Measurements from ENCODE around the gene LGR6.

Gene LGR6

GRCh38 chr1:202149566-202149965, 44.0 kb upstream of the LGR6 start:
- no peaks in the 10 kb centered on the region for H3K9me3 ChIP-seq (ENCODE audit: insufficient read depth, low read length)
- H3K4me3 ChIP-seq (ENCODE audit: insufficient read length, low read depth): no peak overlapping the region
- peaks cover 7% of the 10 kb centered on the region for H3K4me1 ChIP-seq (ENCODE audit: insufficient read depth, insufficient read length)
- no peak for TF ChIP-seq SUZ12 (IDR thresholded peaks at IDR 0.05; ENCODE audit: extremely low read depth, insufficient read depth, insufficient read length)
- no peak for TF ChIP-seq ZNF274 (IDR thresholded peaks at IDR 0.05; ENCODE audit: low read depth, low read length)
- TF ChIP-seq YY1 (IDR thresholded peaks at IDR 0.05; ENCODE audit: insufficient read depth, insufficient read length): no peak
- no peak for DNase-seq (ENCODE audit: low read depth, low spot score)
- no peaks in the 10 kb centered on the region for H3K36me3 ChIP-seq (ENCODE audit: insufficient read depth, insufficient read length, low read length)
- peaks cover 17% of the 10 kb centered on the region for H3K27me3 ChIP-seq (ENCODE audit: insufficient read depth, insufficient read length)
- no peak overlapping the region for H3K9ac ChIP-seq (ENCODE audit: insufficient read length, low read depth)

DNA sequence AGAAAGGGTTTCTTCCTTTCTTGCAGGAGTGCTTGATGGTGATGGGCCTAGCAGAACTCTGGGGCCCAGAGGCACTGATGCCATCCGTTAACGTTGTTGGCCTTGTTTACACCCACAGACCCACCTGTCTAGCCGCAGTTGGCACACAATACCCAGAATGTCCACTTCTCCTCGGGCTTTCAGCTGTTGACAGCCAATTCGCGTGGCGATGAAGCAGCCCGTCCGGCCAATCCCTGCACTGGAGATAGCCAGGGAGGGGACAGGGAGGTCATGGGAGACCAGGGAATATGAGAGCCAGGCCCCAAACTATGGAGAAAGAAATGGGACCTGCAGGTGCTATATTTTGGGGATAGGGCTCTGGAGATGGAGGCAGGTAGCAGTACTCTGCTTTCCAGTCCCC, 43.4 kb upstream of the LGR6 start:
- Histone ChIP-seq H3K36me3 (ENCODE audit: insufficient read depth, insufficient read length, low read length) (no peaks in the 10 kb centered on the region), H3K4me1 (ENCODE audit: insufficient read depth, insufficient read length) (peaks cover 7% of the 10 kb centered on the region), H3K4me3 (ENCODE audit: insufficient read length, low read depth) (no peak overlapping the region), H3K9ac (ENCODE audit: insufficient read length, low read depth) (no peak overlapping the region), H3K27me3 (ENCODE audit: insufficient read depth, insufficient read length) (peaks cover 12% of the 10 kb centered on the region), H3K9me3 (ENCODE audit: insufficient read depth, low read length) (no peaks in the 10 kb centered on the region)
- DNase-seq (ENCODE audit: low read depth, low spot score): no peak
- TF ChIP-seq ZNF274 (IDR thresholded peaks at IDR 0.05; ENCODE audit: low read depth, low read length) (no peak), SUZ12 (IDR thresholded peaks at IDR 0.05; ENCODE audit: extremely low read depth, insufficient read depth, insufficient read length) (no peak), YY1 (IDR thresholded peaks at IDR 0.05; ENCODE audit: insufficient read depth, insufficient read length) (no peak)

- no peaks in the 10 kb centered on the region for H3K36me3 ChIP-seq (ENCODE audit: insufficient read depth, insufficient read length, low read length)
- peaks cover 8% of the 10 kb centered on the region for H3K27me3 ChIP-seq (ENCODE audit: insufficient read depth, insufficient read length)
- no peak overlapping the region for H3K9ac ChIP-seq (ENCODE audit: insufficient read length, low read depth)
- DNase-seq (ENCODE audit: low read depth, low spot score): no peak
- H3K4me3 ChIP-seq (ENCODE audit: insufficient read length, low read depth): no peak overlapping the region
- H3K4me1 ChIP-seq (ENCODE audit: insufficient read depth, insufficient read length): peaks cover 7% of the 10 kb centered on the region
- TF ChIP-seq ZNF274 (IDR thresholded peaks at IDR 0.05; ENCODE audit: low read depth, low read length) (no peak), YY1 (IDR thresholded peaks at IDR 0.05; ENCODE audit: insufficient read depth, insufficient read length) (no peak), SUZ12 (IDR thresholded peaks at IDR 0.05; ENCODE audit: extremely low read depth, insufficient read depth, insufficient read length) (no peak)
- no peaks in the 10 kb centered on the region for H3K9me3 ChIP-seq (ENCODE audit: insufficient read depth, low read length)
Observed at GRCh38 chr1:202150602-202151001, 43.0 kb upstream of the LGR6 start.

DNA sequence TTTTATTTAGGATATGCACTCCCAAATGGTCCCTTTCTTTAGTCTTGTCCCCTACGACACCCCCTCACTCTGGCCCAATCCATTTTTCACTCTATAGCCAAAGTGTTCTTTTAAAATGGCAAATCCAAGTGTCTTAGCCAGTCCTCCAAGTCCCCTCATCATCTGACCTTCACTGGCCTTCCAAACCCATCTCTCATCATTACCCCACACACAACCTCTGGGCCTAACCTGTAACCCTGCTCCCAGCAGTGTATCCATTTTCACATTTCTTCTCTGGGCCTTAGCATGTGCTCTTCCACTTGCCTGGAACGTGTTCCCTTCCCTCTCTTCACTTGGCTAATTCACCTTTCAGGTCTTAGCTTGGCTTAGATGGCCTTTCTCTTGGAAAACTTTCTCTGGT, 42.6 kb upstream of the LGR6 start:
- Histone ChIP-seq H3K27me3 (ENCODE audit: insufficient read depth, insufficient read length) (peaks cover 3% of the 10 kb centered on the region), H3K36me3 (ENCODE audit: insufficient read depth, insufficient read length, low read length) (no peaks in the 10 kb centered on the region)
- TF ChIP-seq YY1 (IDR thresholded peaks at IDR 0.05; ENCODE audit: insufficient read depth, insufficient read length) (no peak), SUZ12 (IDR thresholded peaks at IDR 0.05; ENCODE audit: extremely low read depth, insufficient read depth, insufficient read length) (no peak)

DNA sequence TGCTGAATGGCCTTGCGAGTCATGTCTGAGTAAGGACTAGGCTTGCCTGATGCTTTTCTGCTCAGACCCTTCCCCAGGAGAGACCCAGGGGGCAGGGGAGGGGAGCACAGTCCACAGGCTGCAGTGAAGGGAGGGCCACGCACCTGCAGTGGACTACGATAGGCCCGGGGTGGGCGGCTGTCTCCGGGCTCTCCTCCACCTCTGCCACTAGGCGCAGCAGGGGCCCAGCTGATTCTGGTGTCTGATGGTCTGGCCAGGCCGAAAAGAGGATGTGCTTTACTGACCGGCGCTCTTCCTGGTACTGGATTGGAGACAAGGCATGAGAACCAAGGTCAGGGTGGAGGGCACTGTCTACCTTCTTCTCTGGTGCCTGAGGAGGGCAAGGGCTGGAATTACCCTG, 41.2 kb upstream of the LGR6 start:
- Histone ChIP-seq H3K4me3 (ENCODE audit: insufficient read length, low read depth) (no peak overlapping the region), H3K27me3 (ENCODE audit: insufficient read depth, insufficient read length) (no peaks in the 10 kb centered on the region), H3K36me3 (ENCODE audit: insufficient read depth, insufficient read length, low read length) (no peaks in the 10 kb centered on the region), H3K4me1 (ENCODE audit: insufficient read depth, insufficient read length) (peaks cover 8% of the 10 kb centered on the region), H3K9me3 (ENCODE audit: insufficient read depth, low read length) (no peaks in the 10 kb centered on the region), H3K9ac (ENCODE audit: insufficient read length, low read depth) (no peak overlapping the region)
- TF ChIP-seq SUZ12 (IDR thresholded peaks at IDR 0.05; ENCODE audit: extremely low read depth, insufficient read depth, insufficient read length): no peak
- TF ChIP-seq ZNF274 (IDR thresholded peaks at IDR 0.05; ENCODE audit: low read depth, low read length): no peak
- TF ChIP-seq YY1 (IDR thresholded peaks at IDR 0.05; ENCODE audit: insufficient read depth, insufficient read length): no peak
- DNase-seq (ENCODE audit: low read depth, low spot score): no peak

More for the DNA sequence above, 42.6 kb upstream of the LGR6 start:
- Histone ChIP-seq H3K9ac (ENCODE audit: insufficient read length, low read depth) (no peak overlapping the region), H3K9me3 (ENCODE audit: insufficient read depth, low read length) (no peaks in the 10 kb centered on the region), H3K4me1 (ENCODE audit: insufficient read depth, insufficient read length) (peaks cover 7% of the 10 kb centered on the region), H3K4me3 (ENCODE audit: insufficient read length, low read depth) (no peak overlapping the region)
- DNase-seq (ENCODE audit: low read depth, low spot score): no peak

DNA sequence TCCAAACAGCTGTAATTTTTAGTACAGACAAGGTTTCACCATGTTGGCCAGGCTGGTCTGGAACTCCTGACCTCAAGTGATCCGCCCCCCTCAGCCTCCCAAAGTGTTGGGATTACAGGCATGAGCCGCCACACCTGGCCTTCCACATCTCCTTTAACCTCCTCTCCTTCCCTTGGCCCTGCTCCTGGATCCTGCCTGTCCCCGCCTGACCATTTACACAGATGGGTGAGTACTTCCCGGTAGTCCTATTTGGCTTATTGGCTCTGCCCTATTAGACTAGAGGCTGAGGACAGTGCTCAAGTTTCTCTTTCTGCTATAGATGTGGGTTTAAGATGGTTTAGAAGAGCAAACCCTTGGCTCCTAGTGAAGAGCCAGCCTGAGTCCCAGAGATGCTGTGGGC, 40.3 kb upstream of the LGR6 start:
- Histone ChIP-seq H3K4me1 (ENCODE audit: insufficient read depth, insufficient read length) (peaks cover 10% of the 10 kb centered on the region), H3K36me3 (ENCODE audit: insufficient read depth, insufficient read length, low read length) (no peaks in the 10 kb centered on the region)
- TF ChIP-seq ZNF274 (IDR thresholded peaks at IDR 0.05; ENCODE audit: low read depth, low read length): no peak
- TF ChIP-seq SUZ12 (IDR thresholded peaks at IDR 0.05; ENCODE audit: extremely low read depth, insufficient read depth, insufficient read length): no peak
- no peak for TF ChIP-seq YY1 (IDR thresholded peaks at IDR 0.05; ENCODE audit: insufficient read depth, insufficient read length)

DNA sequence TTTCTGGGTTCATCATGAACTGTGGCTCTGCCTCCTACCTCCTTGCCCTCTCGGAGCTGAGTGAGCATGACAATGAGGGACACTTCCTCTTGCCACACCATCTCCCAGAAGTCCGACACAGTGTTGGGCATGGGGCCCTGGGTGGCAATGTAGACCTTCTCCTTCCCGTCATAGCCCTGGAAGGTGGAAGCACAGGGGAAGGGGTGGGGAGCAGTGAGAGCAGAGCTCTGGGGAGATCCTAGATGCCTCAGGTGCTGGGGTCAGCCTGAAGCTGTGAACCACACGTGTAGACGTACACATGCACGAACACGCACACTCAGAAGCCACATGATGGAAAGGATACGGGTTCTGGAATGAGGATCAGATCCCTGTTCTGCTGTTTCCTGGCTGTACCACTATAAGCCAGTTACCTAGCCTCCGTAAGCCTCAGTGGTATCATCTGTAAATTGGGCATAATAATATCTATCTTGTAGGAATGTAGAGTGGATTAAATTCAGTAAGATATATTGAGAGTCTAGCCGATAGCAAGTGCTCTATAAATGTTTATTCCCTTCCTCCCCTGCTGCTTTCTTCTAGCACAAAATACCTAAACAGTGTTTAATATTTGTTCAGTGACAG, 39.3 kb upstream of the LGR6 start:
- no peak for DNase-seq (ENCODE audit: low read depth, low spot score)
- no peaks in the 10 kb centered on the region for H3K36me3 ChIP-seq (ENCODE audit: insufficient read depth, insufficient read length, low read length)
- TF ChIP-seq ZNF274 (IDR thresholded peaks at IDR 0.05; ENCODE audit: low read depth, low read length): no peak
- no peak for TF ChIP-seq SUZ12 (IDR thresholded peaks at IDR 0.05; ENCODE audit: extremely low read depth, insufficient read depth, insufficient read length)
- TF ChIP-seq YY1 (IDR thresholded peaks at IDR 0.05; ENCODE audit: insufficient read depth, insufficient read length): no peak
- no peaks in the 10 kb centered on the region for H3K27me3 ChIP-seq (ENCODE audit: insufficient read depth, insufficient read length)
- no peaks in the 10 kb centered on the region for H3K9me3 ChIP-seq (ENCODE audit: insufficient read depth, low read length)
- H3K9ac ChIP-seq (ENCODE audit: insufficient read length, low read depth): no peak overlapping the region
- no peak overlapping the region for H3K4me3 ChIP-seq (ENCODE audit: insufficient read length, low read depth)
- peaks cover 14% of the 10 kb centered on the region for H3K4me1 ChIP-seq (ENCODE audit: insufficient read depth, insufficient read length)

More for the DNA sequence above, 40.3 kb upstream of the LGR6 start:
- H3K9ac ChIP-seq (ENCODE audit: insufficient read length, low read depth): no peak overlapping the region
- DNase-seq (ENCODE audit: low read depth, low spot score): no peak
- no peaks in the 10 kb centered on the region for H3K9me3 ChIP-seq (ENCODE audit: insufficient read depth, low read length)
- H3K27me3 ChIP-seq (ENCODE audit: insufficient read depth, insufficient read length): no peaks in the 10 kb centered on the region
- no peak overlapping the region for H3K4me3 ChIP-seq (ENCODE audit: insufficient read length, low read depth)

Measured in NT2/D1 (cell line).